ENCODE results near the gene CASD1. TPM values are rescaled to one million over a fixed set of nuclear protein-coding genes. Genes with fewer than 3 reads are reported as not detected.

CASD1 gene
- total RNA-seq, 1 experiment from 2014 or later = 9.2 TPM

- intact Hi-C loops (cut with micrococcal nuclease; ENCODE audit: unreplicated experiment) = no loop called here
- H3K27ac Mint-ChIP-seq (ENCODE audit: unreplicated experiment) = no peak overlapping the region
Observed at GRCh38 chr7:94595717-94596116, 86.1 kb downstream of the CASD1 start.

GRCh38 chr7:94600267-94600666, 90.7 kb downstream of the CASD1 start:
- CTCF ChIA-PET = no interaction called here
- Mint-ChIP-seq H3K27me3 (ENCODE audit: unreplicated experiment) (no peaks in the 10 kb centered on the region), H3K4me1 (ENCODE audit: low read depth, unreplicated experiment) (no peaks in the 10 kb centered on the region), H3K27ac (ENCODE audit: unreplicated experiment) (no peak overlapping the region), H3K9me3 (ENCODE audit: low read depth, unreplicated experiment) (no peaks in the 10 kb centered on the region), H3K4me3 (ENCODE audit: low read depth, unreplicated experiment) (no peak overlapping the region), H3K36me3 (ENCODE audit: insufficient read depth, unreplicated experiment) (no peaks in the 10 kb centered on the region)
- BruUV-seq (replicated peaks) = no TSS peak
- TF ChIP-seq CTCF (IDR thresholded peaks at IDR 0.05; ENCODE audit: unreplicated experiment) = no peak
- no peak for DNase-seq
- intact Hi-C loops (cut with micrococcal nuclease; ENCODE audit: unreplicated experiment) = no loop called here

More at GRCh38 chr7:94595717-94596116, 86.1 kb downstream of the CASD1 start:
- CTCF ChIA-PET = no interaction called here
- no peak for TF ChIP-seq CTCF (IDR thresholded peaks at IDR 0.05; ENCODE audit: unreplicated experiment)
- no TSS peak for BruUV-seq (replicated peaks)
- no peaks in the 10 kb centered on the region for H3K36me3 Mint-ChIP-seq (ENCODE audit: insufficient read depth, unreplicated experiment)
- H3K4me1 Mint-ChIP-seq (ENCODE audit: low read depth, unreplicated experiment) = peaks cover 13% of the 10 kb centered on the region
- no peak overlapping the region for H3K4me3 Mint-ChIP-seq (ENCODE audit: low read depth, unreplicated experiment)
- no peaks in the 10 kb centered on the region for H3K9me3 Mint-ChIP-seq (ENCODE audit: low read depth, unreplicated experiment)
- no peaks in the 10 kb centered on the region for H3K27me3 Mint-ChIP-seq (ENCODE audit: unreplicated experiment)
- DNase-seq = no peak

- Mint-ChIP-seq H3K4me1 (ENCODE audit: low read depth, unreplicated experiment) (no peaks in the 10 kb centered on the region), H3K27me3 (ENCODE audit: unreplicated experiment) (no peaks in the 10 kb centered on the region), H3K9me3 (ENCODE audit: low read depth, unreplicated experiment) (no peaks in the 10 kb centered on the region), H3K27ac (ENCODE audit: unreplicated experiment) (no peak overlapping the region), H3K4me3 (ENCODE audit: low read depth, unreplicated experiment) (no peak overlapping the region), H3K36me3 (ENCODE audit: insufficient read depth, unreplicated experiment) (no peaks in the 10 kb centered on the region)
- DNase-seq = no peak
- CTCF ChIA-PET = no interaction called here
- no TSS peak for BruUV-seq (replicated peaks)
- TF ChIP-seq CTCF (IDR thresholded peaks at IDR 0.05; ENCODE audit: unreplicated experiment) = no peak
- intact Hi-C loops (cut with micrococcal nuclease; ENCODE audit: unreplicated experiment) = no loop called here
Observed at GRCh38 chr7:94602181-94602580, 92.6 kb downstream of the CASD1 start.

- no TSS peak for BruUV-seq (replicated peaks)
Observed at GRCh38 chr7:94605031-94605430, 95.4 kb downstream of the CASD1 start.

More at GRCh38 chr7:94605031-94605430, 95.4 kb downstream of the CASD1 start:
- Mint-ChIP-seq H3K36me3 (ENCODE audit: insufficient read depth, unreplicated experiment) (no peaks in the 10 kb centered on the region), H3K27ac (ENCODE audit: unreplicated experiment) (no peak overlapping the region), H3K27me3 (ENCODE audit: unreplicated experiment) (no peaks in the 10 kb centered on the region), H3K4me3 (ENCODE audit: low read depth, unreplicated experiment) (no peak overlapping the region), H3K4me1 (ENCODE audit: low read depth, unreplicated experiment) (no peaks in the 10 kb centered on the region), H3K9me3 (ENCODE audit: low read depth, unreplicated experiment) (no peaks in the 10 kb centered on the region)
- intact Hi-C loops (cut with micrococcal nuclease; ENCODE audit: unreplicated experiment) = no loop called here
- no peak for TF ChIP-seq CTCF (IDR thresholded peaks at IDR 0.05; ENCODE audit: unreplicated experiment)
- DNase-seq = no peak
- CTCF ChIA-PET = no interaction called here

Other genes with a start within 250 kb of the CASD1 start
- gene COL1A2, start 114.9 kb upstream of the CASD1 start, total RNA-seq (2022) = not detected in 2 replicates
- 29.3 and 33.8 TPM in 2 replicates for gene SGCE, start 146.3 kb downstream of the CASD1 start, total RNA-seq (2022)